Astrocyte of the spinal cord (primary cell): ENCODE measurements around the gene JAG2.

Source experiments
- DNase-seq: peaks from one replicate; pipeline ENCODE4 v3.0.0; 2011; ENCODE audit warnings: low read depth, low spot score
- H3K4me3 ChIP-seq: 2 replicates; pipeline ENCODE4 v1.5.1; 2011; ENCODE audit warnings: low read depth, mild to moderate bottlenecking, low read length, moderate library complexity
- CTCF ChIP-seq: IDR thresholded peaks from 2 replicates; pipeline ENCODE4 v1.5.1; 2012; ENCODE audit warnings: low read depth, mild to moderate bottlenecking, low read length, inconsistent platforms
- in situ Hi-C: cut with HindIII; loops from 2 replicates; pipeline ENCODE4 v1.10.0; 2017; ENCODE audit warnings: low sequenced_read_pairs

Gene JAG2

DNA sequence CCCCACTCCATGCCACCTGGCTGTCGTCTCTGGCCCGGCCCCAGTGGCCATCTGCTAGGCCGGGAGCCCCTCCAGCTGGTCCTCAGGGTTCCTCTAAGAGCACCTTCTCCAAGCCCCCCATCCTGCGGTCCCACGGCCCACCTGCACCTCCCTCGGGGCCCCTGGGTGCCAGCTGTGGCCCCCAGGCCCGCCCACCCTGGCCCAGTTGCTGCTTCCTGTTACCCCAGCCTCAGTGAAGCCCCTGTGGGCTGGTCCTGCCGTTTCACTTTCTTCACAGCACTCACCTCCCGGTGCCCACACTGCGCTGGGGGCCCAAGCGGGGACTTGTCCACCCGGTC is 40.1 kb upstream of the JAG2 start:
- TF ChIP-seq CTCF = no peak
- no peak overlapping the region for H3K4me3 ChIP-seq
- no peak for DNase-seq
- in situ Hi-C loops = no loop called here

DNA sequence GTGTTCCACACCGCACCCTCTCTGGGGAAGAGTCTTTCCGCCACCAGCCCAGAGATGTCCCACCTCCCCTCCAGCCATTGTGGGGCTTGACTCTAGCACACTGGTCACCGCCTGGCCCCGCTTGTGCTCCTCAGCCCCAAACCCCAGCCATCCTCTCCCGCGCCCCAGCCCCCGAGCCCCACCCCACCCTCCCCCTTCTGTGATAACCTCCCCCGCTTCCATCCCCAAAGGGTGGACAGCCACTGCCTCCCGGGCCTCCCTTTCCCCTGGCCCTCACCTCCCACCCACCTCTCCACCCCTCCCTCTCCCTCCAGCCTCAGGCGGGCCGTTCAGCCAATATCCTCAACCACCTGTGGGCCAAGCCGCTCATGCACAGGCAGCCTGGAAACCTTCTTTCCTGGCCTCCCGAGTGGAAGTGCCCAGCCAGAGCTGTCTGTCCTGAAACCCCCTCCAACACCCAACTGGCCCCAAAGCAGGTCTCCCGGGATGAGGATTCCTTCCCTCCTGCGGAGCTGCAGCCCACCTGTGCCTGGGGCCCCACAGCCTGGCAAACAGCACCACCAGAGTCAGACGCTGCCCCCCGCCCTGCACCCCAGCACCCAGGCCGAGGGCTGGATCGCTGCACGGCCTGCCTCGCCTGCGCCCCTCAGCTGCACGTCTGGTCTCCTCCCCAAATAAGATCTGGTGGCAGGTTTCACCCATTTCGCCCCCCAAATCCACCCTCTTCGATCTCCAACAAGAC is 39.6 kb upstream of the JAG2 start:
- no peak for DNase-seq
- no peak overlapping the region for H3K4me3 ChIP-seq
- in situ Hi-C loops = no loop called here
- TF ChIP-seq CTCF = no peak

- no peak overlapping the region for H3K4me3 ChIP-seq
- in situ Hi-C loops = no loop called here
These were observed 38.9 kb upstream of the JAG2 start for GRCh38 chr14:105207460-105207901.

GRCh38 chr14:105206873-105207272 is 38.3 kb upstream of the JAG2 start:
- no peak for DNase-seq
- no peak for TF ChIP-seq CTCF
- in situ Hi-C loops = no loop called here
- no peak overlapping the region for H3K4me3 ChIP-seq

More at GRCh38 chr14:105207460-105207901, 38.9 kb upstream of the JAG2 start:
- no peak for DNase-seq
- TF ChIP-seq CTCF = peak; percentile 18

GRCh38 chr14:105205673-105206208 is 37.2 kb upstream of the JAG2 start:
- H3K4me3 ChIP-seq = no peak overlapping the region
- DNase-seq = no peak
- in situ Hi-C loops = no loop called here
- no peak for TF ChIP-seq CTCF

DNA sequence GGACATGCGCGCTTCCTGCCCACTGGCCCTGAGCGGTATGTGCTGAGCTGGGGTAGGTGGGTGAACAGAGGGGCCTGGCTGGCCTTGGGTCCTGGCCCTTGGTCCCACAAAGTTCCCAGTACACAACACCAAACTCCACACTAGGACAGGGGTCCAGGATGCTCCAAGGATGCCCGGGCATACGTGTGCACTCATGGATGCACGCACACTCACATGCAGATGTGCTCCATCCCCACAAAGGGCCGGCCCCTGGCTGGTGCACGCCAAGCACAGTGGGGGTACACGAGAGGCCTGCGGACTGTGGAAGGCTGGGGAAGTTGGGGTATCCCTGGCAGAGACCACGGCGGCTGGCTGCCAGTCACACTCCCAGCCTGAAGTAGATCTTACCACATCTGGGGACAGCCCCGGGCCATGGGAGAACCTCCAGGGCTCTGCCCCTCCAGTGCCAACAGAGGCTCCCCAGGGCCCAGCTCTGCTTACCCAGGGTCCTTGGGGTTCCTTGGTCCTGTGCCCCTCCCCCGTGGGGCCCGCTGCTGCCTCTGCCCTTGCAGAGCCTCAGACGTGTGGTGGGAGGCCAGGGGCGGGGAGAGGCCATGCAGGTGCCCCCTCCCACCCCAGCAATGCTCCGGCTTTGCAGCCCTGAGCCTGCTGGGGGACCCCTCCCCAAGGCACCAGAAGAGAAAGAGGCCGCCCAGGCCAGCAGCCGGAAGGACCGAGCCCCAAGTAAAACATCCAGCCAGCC is 36.5 kb upstream of the JAG2 start:
- no peak for TF ChIP-seq CTCF
- no peak for DNase-seq
- H3K4me3 ChIP-seq = no peak overlapping the region
- in situ Hi-C loops = no loop called here
